NCI-H446 (cell line): Measurements from ENCODE around the gene GABRR3.

Source experiments
- DNase-seq, 2 experiments: peaks; one replicate each; lab custom pipeline; 2025; lab: John Stamatoyannopoulos, UW

GABRR3 gene

GRCh38 chr3:97954228-97954827, 80.8 kb downstream of the GABRR3 start:
- DNase-seq: no peak

- no peak for DNase-seq
Measured at GRCh38 chr3:97952872-97953271, 82.2 kb downstream of the GABRR3 start.

- no peak for DNase-seq
Measured at GRCh38 chr3:97952280-97952679, 82.8 kb downstream of the GABRR3 start.

DNA sequence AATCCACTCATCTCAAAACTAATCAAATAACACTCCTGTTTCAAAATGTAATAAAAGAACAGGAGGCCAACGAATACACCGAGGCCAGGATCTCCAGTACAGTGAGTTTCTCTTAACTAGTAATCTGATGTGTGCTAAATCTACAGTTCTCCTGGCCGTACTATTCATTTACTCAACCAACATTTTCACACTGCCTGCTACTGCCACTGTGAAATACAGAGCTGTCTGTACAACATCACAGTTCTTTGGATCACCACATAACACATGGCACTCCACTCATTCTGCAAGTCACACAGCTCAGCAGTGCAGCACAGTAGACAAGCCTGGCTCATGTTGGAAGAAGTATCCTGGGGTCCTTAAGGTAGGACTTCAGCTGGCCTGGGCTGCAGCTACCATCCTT, 84.8 kb downstream of the GABRR3 start:
- DNase-seq: no peak

DNA sequence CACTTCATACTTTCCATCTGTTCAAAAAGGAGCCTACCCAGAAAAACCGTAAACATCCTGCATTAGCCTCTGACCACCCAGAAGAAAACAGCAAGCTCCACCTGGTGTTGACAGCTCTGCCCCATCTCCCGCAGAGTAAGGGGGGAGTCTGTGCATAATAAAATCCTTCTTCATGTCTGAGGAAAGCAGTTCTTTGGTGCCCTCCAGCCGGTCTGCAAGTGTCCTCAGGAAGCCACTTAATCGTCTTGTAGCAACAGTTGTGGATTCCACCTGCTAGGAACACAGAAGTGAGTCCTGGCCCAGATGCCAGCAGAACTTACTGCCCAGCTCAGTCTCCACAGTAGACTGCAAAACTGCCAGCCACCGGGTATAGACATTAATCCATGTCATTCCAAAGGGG, 85.4 kb downstream of the GABRR3 start:
- DNase-seq: peak in 1 of 2 experiments; percentile 58

DNA sequence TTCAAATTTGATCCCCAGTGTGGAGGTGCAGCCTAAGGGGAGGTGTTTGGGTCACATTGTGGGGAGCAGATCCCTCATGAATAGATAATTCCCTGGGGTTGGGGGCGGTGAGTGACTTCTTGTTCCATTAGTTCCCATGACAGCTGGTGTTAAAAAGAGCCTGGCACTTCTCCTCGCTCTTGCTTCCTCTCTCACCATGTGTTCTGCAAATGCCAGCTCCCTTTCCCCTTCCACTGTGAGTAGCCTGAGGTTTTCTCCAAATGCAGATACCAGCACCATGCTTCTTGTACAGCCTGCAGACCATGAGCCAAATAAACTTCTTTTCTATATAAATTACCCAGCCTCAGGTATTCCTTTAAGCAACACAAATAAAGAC, 86.0 kb downstream of the GABRR3 start:
- peak; percentile 30 to 68 for DNase-seq

DNA sequence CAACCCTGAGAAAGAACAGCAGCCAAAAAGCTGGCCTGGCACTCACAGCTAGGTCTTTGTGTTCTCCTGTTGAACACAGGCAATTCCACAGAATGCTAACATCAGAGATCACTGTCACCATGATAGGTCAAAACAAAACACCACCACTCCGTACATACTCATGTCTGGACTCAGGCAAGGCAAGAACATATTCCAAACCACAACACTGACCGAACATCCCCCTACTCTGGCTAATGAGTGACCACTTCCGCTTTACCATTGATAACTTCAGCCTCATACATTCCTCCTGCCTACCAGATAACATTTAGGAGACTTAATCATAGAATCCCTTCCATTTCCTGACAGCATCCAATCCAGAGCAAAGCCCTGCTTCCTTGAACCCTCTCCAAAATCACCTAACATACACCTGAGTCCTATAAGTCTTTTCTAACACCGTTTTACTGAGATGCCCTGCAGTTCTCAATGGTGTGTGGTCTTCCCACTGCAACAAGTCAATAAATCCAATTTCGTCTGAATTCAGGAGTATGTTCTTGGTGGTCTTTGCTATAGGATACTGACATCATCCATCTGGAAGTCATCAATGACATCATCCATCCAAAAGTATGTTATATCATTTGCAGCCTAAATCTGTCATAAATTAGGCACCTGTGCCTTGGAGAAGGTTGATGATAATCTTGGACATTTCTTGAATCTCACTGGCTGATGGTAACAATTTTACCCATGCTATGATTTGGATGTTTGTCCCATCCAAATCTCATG, 86.6 kb downstream of the GABRR3 start:
- no peak for DNase-seq

DNA sequence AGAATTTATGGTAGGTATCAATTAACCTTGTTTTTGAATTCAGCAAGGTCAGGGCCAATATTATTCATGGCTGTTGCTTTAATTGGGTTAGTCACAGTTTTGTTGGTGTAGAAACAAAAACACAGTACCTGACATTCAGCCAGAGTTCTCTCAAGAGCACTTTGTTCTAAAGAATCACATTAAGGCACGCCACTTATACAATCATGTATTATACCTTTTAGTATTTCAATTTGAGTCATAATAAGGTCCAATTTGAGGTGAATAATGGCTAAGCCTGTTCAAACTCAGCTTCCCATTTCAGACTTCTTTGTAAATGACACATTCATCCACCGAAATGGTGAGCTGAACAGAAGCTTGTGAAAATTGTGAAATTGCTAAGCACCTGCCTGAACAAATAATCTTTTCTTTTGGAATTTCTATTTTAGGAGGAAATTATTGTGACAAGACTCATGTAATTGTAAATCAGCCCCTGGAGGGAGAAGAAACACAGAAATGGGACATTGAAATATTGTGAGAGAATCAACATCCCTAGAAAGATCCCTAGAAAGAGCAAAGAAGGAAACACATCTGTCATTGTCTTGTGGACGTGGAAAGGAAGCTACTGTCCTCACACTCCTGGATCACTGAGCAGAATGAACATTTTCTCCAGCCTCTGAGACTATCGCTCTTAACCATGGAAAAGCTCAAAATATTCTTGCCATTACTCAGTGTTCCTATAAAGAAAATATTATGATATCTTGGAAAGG, 92.1 kb downstream of the GABRR3 start:
- no peak for DNase-seq

- no peak for DNase-seq
Measured at GRCh38 chr3:97940034-97940433, 95.1 kb downstream of the GABRR3 start.

- no peak for DNase-seq
Measured at GRCh38 chr3:97939401-97939800, 95.7 kb downstream of the GABRR3 start.

DNA sequence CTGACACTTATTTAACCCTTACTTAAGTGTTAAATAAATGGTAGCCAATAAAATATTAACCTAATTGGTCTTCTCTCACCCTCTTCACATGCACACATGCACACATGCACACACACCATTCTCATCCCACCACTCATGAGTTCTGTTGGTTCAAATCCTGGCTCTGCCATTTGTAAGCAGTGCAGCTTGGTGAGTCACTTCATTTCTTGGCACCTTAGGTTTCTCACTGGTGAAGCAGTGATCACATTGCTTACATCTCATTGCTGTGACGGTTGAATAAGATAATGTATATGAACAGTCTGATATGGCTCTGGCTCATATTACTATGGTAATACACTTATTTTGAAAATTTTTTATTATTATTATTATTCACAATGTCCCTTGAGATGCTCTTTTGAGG, 96.7 kb downstream of the GABRR3 start:
- DNase-seq: no peak

GRCh38 chr3:97937205-97937604, 97.9 kb downstream of the GABRR3 start:
- DNase-seq: no peak

DNA sequence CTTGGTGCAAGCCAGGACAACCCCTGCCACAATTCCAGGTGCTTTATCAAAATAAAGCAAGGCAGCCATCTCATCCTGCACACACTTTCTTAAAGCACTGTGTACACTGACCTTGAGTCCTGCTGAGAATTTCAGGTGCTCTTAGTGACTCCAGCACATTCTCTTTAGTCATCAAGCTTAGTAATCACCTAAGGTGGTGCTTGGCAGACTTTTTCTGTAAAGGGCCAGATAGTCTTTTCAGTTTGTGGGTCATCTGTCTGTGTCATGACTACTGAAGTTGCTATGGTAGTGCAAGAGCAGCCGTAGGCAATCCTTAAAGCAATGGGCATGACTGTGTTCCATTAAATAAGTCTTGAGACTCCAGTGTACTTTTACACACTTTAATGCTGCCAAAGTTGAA, 99.3 kb downstream of the GABRR3 start:
- DNase-seq: no peak
